ENCODE results near the gene HS6ST3. TPM values are rescaled to one million over a fixed set of nuclear protein-coding genes. Genes with fewer than 3 reads are reported as not detected.
A peak's percentile ranks its signal among the peaks of the same experiment; 100 is the strongest.

The HS6ST3 gene
- total RNA-seq, 1 donor from 2014 or later: 1.3 TPM

- H3K27ac Mint-ChIP-seq (ENCODE audit: unreplicated experiment): no peak overlapping the region
- H3K4me1 Mint-ChIP-seq (ENCODE audit: low read depth, unreplicated experiment): peaks cover 10% of the 10 kb centered on the region
- H3K27me3 Mint-ChIP-seq (ENCODE audit: unreplicated experiment): peaks cover 2% of the 10 kb centered on the region
- H3K4me3 Mint-ChIP-seq (ENCODE audit: unreplicated experiment): no peak overlapping the region
- no peaks in the 10 kb centered on the region for H3K9me3 Mint-ChIP-seq (ENCODE audit: unreplicated experiment)
- TF ChIP-seq CTCF (IDR thresholded peaks at IDR 0.05; ENCODE audit: partially characterized antibody, unreplicated experiment): no peak
- DNase-seq: no peak
- H3K36me3 Mint-ChIP-seq (ENCODE audit: unreplicated experiment): no peaks in the 10 kb centered on the region
Measured at GRCh38 chr13:96450326-96451020, 360.6 kb downstream of the HS6ST3 start.

- Mint-ChIP-seq H3K4me3 (ENCODE audit: unreplicated experiment) (no peak overlapping the region), H3K27me3 (ENCODE audit: unreplicated experiment) (peaks cover 2% of the 10 kb centered on the region), H3K4me1 (ENCODE audit: low read depth, unreplicated experiment) (peaks cover 15% of the 10 kb centered on the region), H3K9me3 (ENCODE audit: unreplicated experiment) (peaks cover 2% of the 10 kb centered on the region), H3K27ac (ENCODE audit: unreplicated experiment) (peak overlapping the region; percentile 39), H3K36me3 (ENCODE audit: unreplicated experiment) (no peaks in the 10 kb centered on the region)
- no peak for DNase-seq
- TF ChIP-seq CTCF (IDR thresholded peaks at IDR 0.05; ENCODE audit: partially characterized antibody, unreplicated experiment): no peak
Measured at GRCh38 chr13:96454466-96454865, 364.6 kb downstream of the HS6ST3 start.

GRCh38 chr13:96460609-96461008 is 370.7 kb downstream of the HS6ST3 start:
- DNase-seq: no peak
- Mint-ChIP-seq H3K27ac (ENCODE audit: unreplicated experiment) (no peak overlapping the region), H3K4me3 (ENCODE audit: unreplicated experiment) (no peak overlapping the region), H3K27me3 (ENCODE audit: unreplicated experiment) (peaks cover 2% of the 10 kb centered on the region), H3K9me3 (ENCODE audit: unreplicated experiment) (peaks cover 2% of the 10 kb centered on the region), H3K36me3 (ENCODE audit: unreplicated experiment) (no peaks in the 10 kb centered on the region), H3K4me1 (ENCODE audit: low read depth, unreplicated experiment) (peaks cover 7% of the 10 kb centered on the region)
- no peak for TF ChIP-seq CTCF (IDR thresholded peaks at IDR 0.05; ENCODE audit: partially characterized antibody, unreplicated experiment)

GRCh38 chr13:96473526-96474180 is 383.7 kb downstream of the HS6ST3 start:
- no peak for DNase-seq
- peaks cover 8% of the 10 kb centered on the region for H3K4me1 Mint-ChIP-seq (ENCODE audit: low read depth, unreplicated experiment)
- TF ChIP-seq CTCF (IDR thresholded peaks at IDR 0.05; ENCODE audit: partially characterized antibody, unreplicated experiment): no peak
- peak overlapping the region; percentile 9 for H3K27ac Mint-ChIP-seq (ENCODE audit: unreplicated experiment)
- H3K27me3 Mint-ChIP-seq (ENCODE audit: unreplicated experiment): no peaks in the 10 kb centered on the region
- no peak overlapping the region for H3K4me3 Mint-ChIP-seq (ENCODE audit: unreplicated experiment)
- peaks cover 5% of the 10 kb centered on the region for H3K9me3 Mint-ChIP-seq (ENCODE audit: unreplicated experiment)
- no peaks in the 10 kb centered on the region for H3K36me3 Mint-ChIP-seq (ENCODE audit: unreplicated experiment)

GRCh38 chr13:96474181-96474557 is 384.3 kb downstream of the HS6ST3 start:
- peak overlapping the region; percentile 9 for H3K27ac Mint-ChIP-seq (ENCODE audit: unreplicated experiment)
- no peak overlapping the region for H3K4me3 Mint-ChIP-seq (ENCODE audit: unreplicated experiment)
- H3K9me3 Mint-ChIP-seq (ENCODE audit: unreplicated experiment): peaks cover 5% of the 10 kb centered on the region
- H3K4me1 Mint-ChIP-seq (ENCODE audit: low read depth, unreplicated experiment): peaks cover 8% of the 10 kb centered on the region
- H3K36me3 Mint-ChIP-seq (ENCODE audit: unreplicated experiment): no peaks in the 10 kb centered on the region
- DNase-seq: no peak
- no peak for TF ChIP-seq CTCF (IDR thresholded peaks at IDR 0.05; ENCODE audit: partially characterized antibody, unreplicated experiment)
- H3K27me3 Mint-ChIP-seq (ENCODE audit: unreplicated experiment): no peaks in the 10 kb centered on the region
